HG03045 (cell line): Measurements from ENCODE around the gene CDK5RAP1.
"Not testable (repeated sequence)": the region's sequence is repeated elsewhere in the genome, so short reads cannot be mapped to it uniquely, and the experiment has no call there.

Source experiments
- ATAC-seq: cut with Tn5 transposase; IDR thresholded peaks from one replicate; pipeline ENCODE4 v1.9.1; 2021; ENCODE audit warnings: mild to moderate bottlenecking, moderate library complexity; ENCODE audit not compliant: unreplicated experiment

Gene CDK5RAP1

GRCh38 chr20:33401184-33401920 lies at the start of gene CDK5RAP1:
Gene CDK5RAP1 (minus strand): TSS chr20:33401519. CDS start chr20:33397064, 4,455 bp downstream.
- ATAC-seq, result peak; percentile 73

GRCh38 chr20:33450867-33451266 lies 49.5 kb upstream of the CDK5RAP1 start:
- no peak for ATAC-seq

- ATAC-seq, result no peak
Measured at GRCh38 chr20:33445881-33446625, 44.7 kb upstream of the CDK5RAP1 start.

GRCh38 chr20:33444797-33445560 lies 43.7 kb upstream of the CDK5RAP1 start:
- no peak for ATAC-seq

GRCh38 chr20:33443512-33444239 lies 42.4 kb upstream of the CDK5RAP1 start, which contains the start of gene SNTA1:
Gene SNTA1 (minus strand): TSS chr20:33443763. CDS start chr20:33443620, 143 bp downstream.
- ATAC-seq, result peak; percentile 77

- ATAC-seq, result no peak
Measured at GRCh38 chr20:33443006-33443511, 41.7 kb upstream of the CDK5RAP1 start.

- ATAC-seq, result no peak
Measured at GRCh38 chr20:33442136-33443005, 41.1 kb upstream of the CDK5RAP1 start.

- ATAC-seq, result no peak
Measured at GRCh38 chr20:33441142-33441955, 40.0 kb upstream of the CDK5RAP1 start.

- ATAC-seq, result not testable (repeated sequence)
Measured at GRCh38 chr20:33440562-33440961, 39.2 kb upstream of the CDK5RAP1 start.

GRCh38 chr20:33438481-33438880 lies 37.2 kb upstream of the CDK5RAP1 start:
- ATAC-seq, result no peak

- no peak for ATAC-seq
Measured at GRCh38 chr20:33437141-33437911, 36.0 kb upstream of the CDK5RAP1 start.

- no peak for ATAC-seq
Measured at GRCh38 chr20:33434434-33434833, 33.1 kb upstream of the CDK5RAP1 start.

GRCh38 chr20:33433465-33434234 lies 32.3 kb upstream of the CDK5RAP1 start:
- no peak for ATAC-seq

- ATAC-seq, result no peak
Measured at GRCh38 chr20:33431797-33432381, 30.6 kb upstream of the CDK5RAP1 start.

- ATAC-seq, result not testable (repeated sequence)
Measured at GRCh38 chr20:33423875-33424274, 22.6 kb upstream of the CDK5RAP1 start.

- ATAC-seq, result no peak
Measured at GRCh38 chr20:33423141-33423834, 22.0 kb upstream of the CDK5RAP1 start.
